Body of pancreas (tissue), 4 donors: ENCODE measurements around the gene ELSPBP1. TPM values are rescaled to one million over a fixed set of nuclear protein-coding genes. Genes with fewer than 3 reads are reported as not detected.

ENCODE experiments used
- ATAC-seq: fragments of 150-250 bp; one replicate; pipeline ENCODE4 v1.9.1; 2016
- DNase-seq, 4 donors: peaks; one replicate each; pipeline ENCODE4 v3.0.0-alpha.2; 2019
- H3K27ac ChIP-seq, 4 donors: fragments of 200-600 bp; sonication (generic); 1 replicate in 3 of 4; 2 replicates in 1 of 4; pipeline versions ENCODE4 v1.5.1 to v1.6.1; 2016 to 2019; ENCODE audit warnings: mild to moderate bottlenecking in 1 of 4, mixed read lengths in 1 of 4, moderate library complexity in 1 of 4
- H3K27me3 ChIP-seq, 2 donors: fragments of 200-600 bp; sonication (generic); one replicate each; pipeline ENCODE4 v1.6.0; 2016; ENCODE audit warnings: mild to moderate bottlenecking in 1 of 2
- H3K36me3 ChIP-seq, 2 donors: fragments of 200-600 bp; sonication (generic); replicated peaks in 1 of 2; 2 replicates each; pipeline ENCODE4 v1.5.1; 2016; ENCODE audit warnings: low read depth in 2 of 2; ENCODE audit not compliant: insufficient read depth in 1 of 2
- H3K4me1 ChIP-seq: fragments of 200-600 bp; sonication (generic); one replicate; pipeline ENCODE4 v1.6.0; 2016
- H3K4me3 ChIP-seq, 2 donors: fragments of 200-600 bp; sonication (generic); 1 replicate in 1 of 2; 2 replicates in 1 of 2; pipeline ENCODE4 v1.5.1; 2016 to 2019
- H3K9me3 ChIP-seq, 3 donors: fragments of 200-600 bp; sonication (generic); 1 replicate in 2 of 3; 2 replicates in 1 of 3; pipeline ENCODE4 v1.5.1; 2016
- POLR2A ChIP-seq, 3 donors: fragments of 450-650 bp; IDR thresholded peaks; one replicate each; pipeline ENCODE4 v1.6.1; 2016; ENCODE audit warnings: antibody characterized with exemption in 3 of 3, mild to moderate bottlenecking in 2 of 3
- WGBS, 2 donors: methylation state at CpG; one replicate each; pipeline ENCODE4 v1.1.5; 2017; 5-methylcytosine and 5-hydroxymethylcytosine counted together
- intact Hi-C: fragments of 100-400 bp; cut with DNase I; formaldehyde crosslinking; loops from one replicate; pipeline ENCODE4 v1.15.1; 2023
- total RNA-seq, 2 donors: library from RNA; depleted of rRNA; stranded (reverse); fragments of >200 nt; gene quantifications; one replicate each; pipeline ENCODE4 v1.1.0, GENCODE V29; 2016
- TF ChIP-seq, protein P1 (sequence below), 7 experiments: fragments of 450-650 bp in 4 of 7; fragments of 200-600 bp in 3 of 7; sonication (generic) in 3 of 7; IDR thresholded peaks; one replicate each; pipeline ENCODE4 v1.5.1; 2016 to 2019; ENCODE audit warnings: antibody characterized with exemption in 7 of 7

ELSPBP1 gene
- total RNA-seq, 2 donors from 2014 or later = not detected

DNA sequence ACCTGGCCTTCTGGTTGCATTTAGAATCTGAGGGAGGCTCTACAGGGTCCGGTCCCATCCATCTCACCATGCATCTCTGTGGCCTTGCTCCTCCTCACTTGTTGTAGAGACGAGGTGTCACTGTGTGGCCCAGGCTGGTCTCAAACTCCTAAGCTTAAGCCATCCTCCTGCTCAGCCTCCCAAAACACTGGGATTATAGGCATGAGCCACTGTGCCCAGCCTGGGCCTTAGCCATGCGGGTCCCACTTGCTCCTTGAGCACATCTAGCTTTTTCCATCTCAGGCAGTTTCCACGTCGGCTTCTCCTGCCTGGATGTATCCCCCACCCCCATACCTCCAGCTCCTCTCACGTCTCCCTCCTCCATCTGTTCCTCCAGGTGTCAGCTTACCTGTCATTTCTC is 9.8 kb downstream of the ELSPBP1 start:
- H3K4me1 ChIP-seq = no peaks in the 10 kb centered on the region
- ATAC-seq (no peak), DNase-seq (no peak)
- H3K36me3 ChIP-seq = no peaks in the 10 kb centered on the region
- no peaks in the 10 kb centered on the region for H3K27me3 ChIP-seq
- WGBS, 2 donors = 53 to 71% methylated on average over 5 to 6 of the region's 6 CpGs
- intact Hi-C loops = no loop called here
- H3K9me3 ChIP-seq = no peaks in the 10 kb centered on the region
- no peak overlapping the region for H3K4me3 ChIP-seq
- TF ChIP-seq POLR2A (IDR thresholded peaks at IDR 0.05) = no peak
- TF ChIP-seq, protein P1, sequence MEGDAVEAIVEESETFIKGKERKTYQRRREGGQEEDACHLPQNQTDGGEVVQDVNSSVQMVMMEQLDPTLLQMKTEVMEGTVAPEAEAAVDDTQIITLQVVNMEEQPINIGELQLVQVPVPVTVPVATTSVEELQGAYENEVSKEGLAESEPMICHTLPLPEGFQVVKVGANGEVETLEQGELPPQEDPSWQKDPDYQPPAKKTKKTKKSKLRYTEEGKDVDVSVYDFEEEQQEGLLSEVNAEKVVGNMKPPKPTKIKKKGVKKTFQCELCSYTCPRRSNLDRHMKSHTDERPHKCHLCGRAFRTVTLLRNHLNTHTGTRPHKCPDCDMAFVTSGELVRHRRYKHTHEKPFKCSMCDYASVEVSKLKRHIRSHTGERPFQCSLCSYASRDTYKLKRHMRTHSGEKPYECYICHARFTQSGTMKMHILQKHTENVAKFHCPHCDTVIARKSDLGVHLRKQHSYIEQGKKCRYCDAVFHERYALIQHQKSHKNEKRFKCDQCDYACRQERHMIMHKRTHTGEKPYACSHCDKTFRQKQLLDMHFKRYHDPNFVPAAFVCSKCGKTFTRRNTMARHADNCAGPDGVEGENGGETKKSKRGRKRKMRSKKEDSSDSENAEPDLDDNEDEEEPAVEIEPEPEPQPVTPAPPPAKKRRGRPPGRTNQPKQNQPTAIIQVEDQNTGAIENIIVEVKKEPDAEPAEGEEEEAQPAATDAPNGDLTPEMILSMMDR (IDR thresholded peaks at IDR 0.05) = no peak
- no peak overlapping the region for H3K27ac ChIP-seq

DNA sequence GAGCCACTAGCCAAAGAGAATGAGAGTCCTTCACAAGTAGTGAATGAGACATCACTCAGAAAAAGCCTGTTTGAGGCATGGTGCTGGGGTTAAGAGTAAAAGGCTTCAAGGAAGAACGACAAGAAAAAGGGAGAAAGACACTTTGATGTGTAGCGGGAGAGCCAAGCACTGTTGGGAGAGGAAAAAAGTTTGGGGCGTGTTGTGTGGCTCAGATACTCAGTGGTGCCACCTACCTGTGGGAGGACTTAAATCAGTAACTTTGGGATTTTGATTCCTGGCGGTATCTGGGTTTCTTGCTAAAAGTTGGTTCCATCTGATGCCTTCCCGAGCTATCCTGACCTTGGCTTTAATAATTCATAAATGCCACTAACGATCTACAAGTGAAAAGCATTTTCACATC is 12.3 kb downstream of the ELSPBP1 start:
- WGBS, 2 donors = 63 to 72% methylated on average over 6 of the region's 6 CpGs
- TF ChIP-seq, protein P1 (IDR thresholded peaks at IDR 0.05) = no peak
- no peak for TF ChIP-seq POLR2A (IDR thresholded peaks at IDR 0.05)
- no peaks in the 10 kb centered on the region for H3K36me3 ChIP-seq
- no peak overlapping the region for H3K4me3 ChIP-seq
- intact Hi-C loops = no loop called here
- no peaks in the 10 kb centered on the region for H3K27me3 ChIP-seq
- no peaks in the 10 kb centered on the region for H3K9me3 ChIP-seq
- no peaks in the 10 kb centered on the region for H3K4me1 ChIP-seq
- no peak overlapping the region for H3K27ac ChIP-seq
- ATAC-seq = no peak
- DNase-seq = no peak

DNA sequence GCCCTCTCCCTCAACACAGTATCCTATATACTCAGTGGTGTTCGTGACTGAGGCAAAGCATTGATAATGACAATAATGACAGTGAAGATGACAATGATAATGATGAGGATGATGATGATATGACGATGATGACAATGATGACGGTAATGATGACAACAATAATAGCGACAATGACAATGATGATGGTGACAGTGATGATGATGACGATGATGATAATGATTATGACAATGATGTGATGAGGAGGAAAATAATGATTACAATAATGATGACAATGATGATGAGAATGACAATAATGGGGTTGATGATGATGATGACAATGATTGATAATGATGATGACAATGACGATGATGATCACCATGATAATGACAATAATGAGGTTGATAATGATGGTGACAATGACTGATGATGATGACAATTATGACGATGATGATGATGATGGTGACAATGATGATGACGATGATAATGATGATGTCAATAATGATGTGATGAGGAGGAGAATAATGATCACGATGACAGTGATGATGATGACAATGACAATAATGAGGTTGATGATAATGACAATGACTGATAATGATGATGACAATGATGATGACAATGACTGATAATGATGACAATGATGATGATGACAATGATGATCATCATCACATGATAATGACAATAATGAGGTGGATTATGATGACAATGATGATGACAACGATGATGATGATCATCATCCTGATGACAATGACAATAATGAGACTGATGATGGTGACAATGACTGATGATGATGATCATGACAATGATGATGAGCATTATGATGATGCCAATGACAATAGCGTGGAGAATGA is 16.7 kb downstream of the ELSPBP1 start:
- no peaks in the 10 kb centered on the region for H3K36me3 ChIP-seq
- WGBS, 2 donors = 74 to 79% methylated on average over 11 of the region's 11 CpGs
- DNase-seq (no peak), ATAC-seq (no peak)
- no peaks in the 10 kb centered on the region for H3K9me3 ChIP-seq
- H3K4me1 ChIP-seq = no peaks in the 10 kb centered on the region
- H3K4me3 ChIP-seq = no peak overlapping the region
- H3K27ac ChIP-seq = no peak overlapping the region
- intact Hi-C loops = no loop called here
- no peaks in the 10 kb centered on the region for H3K27me3 ChIP-seq
- TF ChIP-seq, protein P1 (IDR thresholded peaks at IDR 0.05) = no peak
- no peak for TF ChIP-seq POLR2A (IDR thresholded peaks at IDR 0.05)

DNA sequence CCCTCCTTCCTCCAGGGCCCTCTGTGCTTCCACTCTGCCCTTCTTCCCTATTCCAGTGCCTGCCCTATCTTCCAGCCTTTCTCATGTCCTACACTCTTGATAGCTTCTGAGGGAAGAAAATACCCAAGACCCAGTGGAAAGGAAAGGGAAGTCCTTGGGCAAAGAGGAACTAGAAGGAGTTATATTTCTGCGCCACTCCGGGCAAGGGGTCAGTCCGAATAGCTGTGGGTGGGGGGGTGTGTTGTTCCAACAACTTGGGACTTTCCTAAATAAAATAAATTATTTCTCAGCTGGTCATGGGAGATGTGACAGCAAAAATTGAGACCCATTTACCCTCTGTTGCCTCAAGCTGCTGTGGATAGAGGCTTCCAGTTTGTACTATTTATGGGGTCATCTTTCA is 26.3 kb downstream of the ELSPBP1 start:
- no peak overlapping the region for H3K27ac ChIP-seq
- H3K9me3 ChIP-seq = no peaks in the 10 kb centered on the region
- H3K36me3 ChIP-seq = no peaks in the 10 kb centered on the region
- ATAC-seq = no peak
- TF ChIP-seq POLR2A (IDR thresholded peaks at IDR 0.05) = no peak
- TF ChIP-seq, protein P1 (IDR thresholded peaks at IDR 0.05) = no peak
- H3K4me3 ChIP-seq = no peak overlapping the region
- DNase-seq = no peak
- WGBS, 2 donors = 52 to 77% methylated on average over 3 of the region's 3 CpGs
- no peaks in the 10 kb centered on the region for H3K27me3 ChIP-seq
- intact Hi-C loops = no loop called here
- no peaks in the 10 kb centered on the region for H3K4me1 ChIP-seq

DNA sequence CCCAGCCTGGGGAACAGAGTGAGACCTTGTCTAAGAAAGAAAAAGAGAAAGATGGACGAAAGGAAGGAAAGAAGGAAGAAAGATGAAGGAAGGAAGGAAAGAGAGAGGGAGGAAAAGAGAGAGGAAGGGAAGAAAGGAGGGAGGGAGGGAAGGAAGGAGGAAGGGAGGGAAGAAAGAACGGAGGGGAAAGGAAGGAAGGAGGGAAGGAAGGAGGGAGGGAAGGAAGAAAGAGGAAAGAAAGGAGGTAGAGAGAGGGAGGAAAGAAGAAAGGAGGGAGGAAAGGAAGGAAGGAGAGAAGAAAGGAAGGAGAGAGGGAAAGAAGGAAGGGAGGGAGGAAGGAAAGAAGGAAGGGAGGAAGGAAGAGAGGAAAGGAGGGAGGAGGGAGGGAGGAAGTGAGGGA is 28.6 kb downstream of the ELSPBP1 start:
- Histone ChIP-seq H3K4me1 (no peaks in the 10 kb centered on the region), H3K36me3 (no peaks in the 10 kb centered on the region), H3K27ac (no peak overlapping the region), H3K4me3 (no peak overlapping the region), H3K9me3 (no peaks in the 10 kb centered on the region), H3K27me3 (no peaks in the 10 kb centered on the region)
- DNase-seq (no peak), ATAC-seq (no peak)
- WGBS, 2 donors = 31 to 38% methylated on average over 2 of the region's 2 CpGs
- TF ChIP-seq, protein P1 (IDR thresholded peaks at IDR 0.05) = no peak
- TF ChIP-seq POLR2A (IDR thresholded peaks at IDR 0.05) = no peak
- intact Hi-C loops = no loop called here
